HPDE6-E6E7 (cell line): ENCODE measurements around the gene KMT2B.
"Not testable (repeated sequence)": the region's sequence is repeated elsewhere in the genome, so short reads cannot be mapped to it uniquely, and the experiment has no call there.

Source experiments
- DNase-seq: peaks from one replicate; pipeline ENCODE4 v3.0.0; 2011; ENCODE audit warnings: missing footprints; ENCODE audit errors: extremely low spot score

The KMT2B gene

GRCh38 chr19:35710784-35711723, 6.7 kb upstream of the KMT2B start:
- DNase-seq: no peak

- no peak for DNase-seq
These were observed 5.0 kb upstream of the KMT2B start for GRCh38 chr19:35712567-35713505.

- no peak for DNase-seq
These were observed 4.3 kb upstream of the KMT2B start for GRCh38 chr19:35713506-35713850.

GRCh38 chr19:35713904-35714495, 3.8 kb upstream of the KMT2B start:
- DNase-seq: no peak

- DNase-seq: no peak
These were observed 3.0 kb upstream of the KMT2B start for GRCh38 chr19:35714601-35715354.

GRCh38 chr19:35715355-35715809, 2.4 kb upstream of the KMT2B start:
- DNase-seq: no peak

- DNase-seq: peak; percentile 49
These were observed 1.6 kb upstream of the KMT2B start for GRCh38 chr19:35715981-35716800.

- DNase-seq: peak; percentile 98
These were observed 770 bp upstream of the KMT2B start for GRCh38 chr19:35716801-35717664.

- no peak for DNase-seq
These were observed 690 bp downstream of the KMT2B start for GRCh38 chr19:35718345-35719041.

GRCh38 chr19:35719402-35720162, 1.8 kb downstream of the KMT2B start:
- DNase-seq: no peak

GRCh38 chr19:35720163-35720524, 2.3 kb downstream of the KMT2B start:
- no peak for DNase-seq

- DNase-seq: no peak
These were observed 2.8 kb downstream of the KMT2B start for GRCh38 chr19:35720648-35721047.

- DNase-seq: no peak
These were observed 3.6 kb downstream of the KMT2B start for GRCh38 chr19:35721374-35721773.

GRCh38 chr19:35722461-35722860, 4.7 kb downstream of the KMT2B start:
- no peak for DNase-seq

GRCh38 chr19:35722897-35723296, 5.1 kb downstream of the KMT2B start:
- no peak for DNase-seq

GRCh38 chr19:35723671-35724070, 5.9 kb downstream of the KMT2B start:
- no peak for DNase-seq

- DNase-seq: not testable (repeated sequence)
These were observed 6.3 kb downstream of the KMT2B start for GRCh38 chr19:35724132-35724531.

- no peak for DNase-seq
These were observed 6.8 kb downstream of the KMT2B start for GRCh38 chr19:35724560-35724959.
